GM18870 (cell line): ENCODE results near the gene ZNF33A.
"Not testable (repeated sequence)": the region's sequence is repeated elsewhere in the genome, so short reads cannot be mapped to it uniquely, and the experiment has no call there.

Experiments
- ATAC-seq: cut with Tn5 transposase; IDR thresholded peaks from one replicate; pipeline ENCODE4 v1.9.1; 2021; ENCODE audit warnings: moderate library complexity; ENCODE audit not compliant: unreplicated experiment

ZNF33A gene

DNA sequence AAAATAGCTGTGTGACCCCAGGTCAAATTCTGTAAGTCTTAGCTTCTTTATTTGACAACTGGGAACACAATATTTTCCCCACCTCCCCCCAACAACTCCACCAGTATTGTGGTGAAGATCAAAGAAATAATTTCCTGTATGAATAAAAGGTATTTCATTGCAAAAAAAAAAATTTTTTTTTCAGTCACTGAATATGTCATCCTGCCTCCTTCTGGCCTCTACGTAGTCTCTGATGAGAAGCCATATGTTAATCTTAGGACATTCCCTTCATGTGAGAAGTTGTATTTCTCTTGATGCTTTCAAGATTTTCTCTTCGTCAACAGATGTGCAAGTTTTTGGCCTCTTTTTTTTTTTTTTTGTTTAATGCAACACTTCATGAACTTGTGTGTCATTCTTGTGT lies 33.0 kb downstream of the ZNF33A start:
- ATAC-seq: no peak

DNA sequence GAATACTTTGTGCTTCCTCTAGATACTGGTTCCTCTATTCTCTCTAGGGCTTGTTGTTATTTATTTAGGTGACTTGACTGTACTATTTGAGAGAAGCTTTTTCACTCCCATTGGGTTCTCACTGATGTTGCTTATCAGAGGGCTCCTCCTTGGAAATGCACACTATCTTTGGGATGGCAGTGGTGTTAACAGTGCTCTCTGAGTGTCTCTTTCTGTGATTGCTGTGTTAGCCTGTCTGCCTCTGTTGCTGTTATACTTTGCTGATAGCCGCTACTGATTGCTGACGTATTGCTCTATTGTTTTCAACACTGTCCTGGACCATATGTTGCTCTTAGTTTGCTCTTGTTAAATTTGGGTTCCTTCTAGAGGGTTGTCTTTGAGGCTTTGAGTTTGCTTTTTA lies 34.7 kb downstream of the ZNF33A start:
- no peak for ATAC-seq

DNA sequence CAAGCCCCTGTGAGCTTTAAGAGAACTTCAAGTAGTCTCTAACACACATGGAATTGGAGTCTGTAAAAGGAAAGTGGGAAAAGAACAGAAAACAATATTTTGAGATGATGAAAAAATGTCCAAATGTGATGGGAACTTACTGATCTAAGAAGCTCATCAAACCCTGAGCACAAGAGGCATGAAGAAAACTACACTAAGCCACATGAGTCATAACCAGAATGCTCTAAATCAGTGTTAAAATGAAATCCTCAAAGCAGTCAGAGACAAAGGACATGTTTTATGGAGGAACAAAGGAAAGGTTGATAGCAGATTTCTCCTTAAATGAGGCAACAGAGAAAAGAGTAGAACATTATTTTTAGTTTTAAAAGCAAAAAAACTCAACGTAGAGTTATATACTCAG lies 37.2 kb downstream of the ZNF33A start:
- ATAC-seq: peak; percentile 93

DNA sequence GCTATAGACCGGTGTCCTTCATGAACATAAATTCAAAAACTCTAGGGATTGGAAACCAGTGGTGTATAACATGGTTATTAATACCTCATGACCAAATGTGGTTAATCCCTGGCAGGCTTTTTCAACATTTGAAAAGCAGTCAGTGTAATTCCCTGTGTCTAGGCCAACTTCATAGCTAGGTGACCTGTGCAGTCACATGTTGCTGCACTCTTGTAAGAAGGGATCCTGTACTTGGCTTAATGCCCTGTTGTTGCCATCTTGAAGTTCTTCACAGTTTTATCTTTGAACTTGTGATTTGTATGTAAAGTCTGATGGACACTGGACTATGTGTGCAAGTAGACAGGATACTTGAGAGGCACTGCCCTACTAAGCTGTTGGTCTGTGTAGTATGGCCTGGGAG lies 39.7 kb downstream of the ZNF33A start:
- no peak for ATAC-seq

DNA sequence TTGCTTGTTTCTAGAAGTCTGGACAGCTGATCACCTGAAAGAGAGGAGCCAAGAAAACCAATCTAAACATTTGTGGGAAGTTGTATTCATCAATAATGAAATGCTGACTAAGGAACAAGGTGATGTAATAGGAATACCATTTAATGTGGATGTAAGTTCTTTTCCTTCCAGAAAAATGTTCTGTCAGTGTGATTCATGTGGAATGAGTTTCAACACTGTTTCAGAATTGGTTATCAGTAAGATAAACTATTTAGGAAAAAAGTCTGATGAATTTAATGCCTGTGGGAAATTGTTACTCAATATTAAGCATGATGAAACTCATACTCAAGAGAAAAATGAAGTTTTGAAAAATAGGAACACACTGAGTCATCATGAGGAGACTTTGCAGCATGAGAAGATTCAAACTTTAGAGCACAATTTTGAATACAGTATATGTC lies 43.9 kb downstream of the ZNF33A start:
- ATAC-seq: no peak

DNA sequence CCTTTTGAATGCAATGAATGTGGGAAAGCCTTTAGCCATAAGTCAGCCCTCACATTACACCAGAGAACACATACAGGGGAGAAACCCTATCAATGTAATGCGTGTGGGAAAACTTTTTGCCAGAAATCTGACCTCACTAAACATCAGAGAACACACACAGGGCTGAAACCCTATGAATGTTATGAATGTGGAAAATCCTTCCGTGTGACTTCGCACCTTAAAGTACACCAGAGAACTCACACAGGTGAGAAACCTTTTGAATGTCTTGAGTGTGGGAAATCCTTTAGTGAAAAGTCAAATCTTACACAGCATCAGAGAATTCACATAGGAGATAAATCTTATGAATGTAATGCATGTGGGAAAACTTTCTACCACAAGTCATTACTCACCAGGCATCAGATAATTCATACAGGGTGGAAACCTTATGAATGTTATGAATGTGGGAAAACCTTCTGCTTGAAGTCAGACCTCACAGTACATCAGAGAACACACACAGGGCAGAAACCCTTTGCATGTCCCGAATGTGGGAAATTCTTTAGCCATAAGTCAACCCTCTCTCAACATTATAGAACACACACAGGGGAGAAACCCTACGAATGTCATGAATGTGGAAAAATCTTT lies 44.9 kb downstream of the ZNF33A start:
- not testable (repeated sequence) for ATAC-seq

DNA sequence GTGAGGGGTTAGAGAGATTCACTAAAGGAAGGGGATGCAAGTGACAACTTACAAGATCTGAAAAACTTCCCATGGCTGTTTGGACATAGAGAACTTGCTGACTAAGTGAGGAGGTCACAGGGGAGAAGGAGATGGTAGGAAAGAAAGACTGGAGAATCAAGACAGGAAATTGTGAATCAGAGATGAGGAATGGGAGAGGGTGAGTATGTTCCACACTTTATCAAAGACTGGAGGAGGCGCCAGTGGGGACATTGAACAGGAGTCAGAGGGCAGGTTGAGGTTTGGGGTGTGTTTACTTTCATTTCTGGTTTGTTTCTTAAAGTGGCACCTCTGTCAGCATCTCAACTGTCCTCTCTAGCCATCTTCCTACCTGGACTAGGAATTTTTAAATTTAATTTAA lies 59.2 kb downstream of the ZNF33A start:
- ATAC-seq: not testable (repeated sequence)

DNA sequence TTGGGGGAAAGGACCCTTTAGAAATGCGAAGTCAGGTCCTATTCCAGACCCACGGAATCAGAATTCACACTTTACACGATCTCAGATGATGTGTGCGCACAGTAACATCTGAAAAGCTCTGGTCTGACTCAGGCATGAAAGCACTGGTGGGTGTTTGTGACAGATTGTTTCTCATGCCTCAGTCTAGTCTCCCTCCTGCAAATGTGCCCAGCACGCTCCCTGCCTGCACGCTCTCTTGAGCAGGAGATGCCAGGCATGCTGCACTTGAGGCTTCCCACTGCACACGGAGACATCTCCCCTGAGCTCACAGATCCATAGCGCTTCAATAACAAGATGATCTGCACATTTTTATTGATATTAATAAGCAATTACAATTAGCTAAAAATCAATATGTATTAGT lies 60.0 kb downstream of the ZNF33A start:
- ATAC-seq: no peak

DNA sequence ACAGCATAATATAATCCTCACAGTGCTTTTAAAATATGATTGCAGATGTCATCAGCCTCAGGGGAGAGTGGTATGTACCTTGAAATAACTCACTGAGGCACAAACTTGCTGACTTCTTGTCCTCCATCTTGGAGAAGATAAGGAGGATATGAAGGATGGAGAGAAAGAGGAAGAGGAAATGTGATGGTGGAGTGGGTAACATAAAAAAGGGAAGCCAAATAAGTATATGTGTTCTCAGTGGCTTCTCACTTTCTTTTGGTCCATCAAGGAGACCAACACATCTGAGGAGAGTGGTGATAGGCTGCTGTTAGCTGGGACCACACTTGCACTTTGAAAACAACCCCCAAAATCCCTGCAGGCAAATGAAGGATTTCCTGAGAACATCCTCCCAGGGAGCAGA lies 62.1 kb downstream of the ZNF33A start:
- ATAC-seq: no peak

DNA sequence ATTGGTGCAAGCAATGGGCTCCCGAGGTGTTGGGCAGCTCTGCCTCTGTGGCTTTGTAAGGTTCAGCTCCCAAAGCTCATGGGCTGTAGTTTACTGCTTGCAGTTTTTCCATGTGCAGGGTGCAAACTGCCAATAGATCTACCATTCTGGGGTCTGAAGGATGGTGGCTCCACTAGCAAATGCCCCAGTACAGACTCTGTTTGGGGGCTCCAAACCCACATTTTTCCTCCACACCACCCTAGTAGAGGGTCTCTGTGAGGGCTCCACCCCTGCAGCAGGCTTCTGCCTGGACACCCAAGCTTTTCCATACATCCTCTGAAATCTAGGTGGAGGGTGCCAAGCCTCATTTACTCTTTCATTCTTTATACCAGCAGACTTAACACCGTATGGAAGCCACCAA lies 66.2 kb downstream of the ZNF33A start:
- no peak for ATAC-seq

DNA sequence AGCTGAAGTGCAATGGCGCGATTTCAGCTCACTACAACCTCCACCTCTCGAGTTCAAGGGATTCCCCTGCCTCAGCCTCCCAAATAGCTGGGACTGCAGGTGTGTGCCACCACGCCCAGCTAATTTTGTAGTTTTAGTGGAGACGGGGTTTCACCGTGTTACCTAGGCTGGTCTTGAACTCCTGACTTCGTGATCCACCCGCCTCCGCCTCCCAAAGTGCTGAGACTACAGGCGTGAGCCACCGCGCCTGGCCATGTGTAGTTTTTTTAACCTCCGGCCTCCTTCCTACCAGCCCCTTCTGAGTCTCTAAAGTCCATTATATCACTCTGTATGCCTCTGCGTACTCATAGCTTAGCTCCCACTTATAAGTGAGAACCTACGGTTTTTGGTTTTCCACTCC lies 82.8 kb downstream of the ZNF33A start:
- not testable (repeated sequence) for ATAC-seq

DNA sequence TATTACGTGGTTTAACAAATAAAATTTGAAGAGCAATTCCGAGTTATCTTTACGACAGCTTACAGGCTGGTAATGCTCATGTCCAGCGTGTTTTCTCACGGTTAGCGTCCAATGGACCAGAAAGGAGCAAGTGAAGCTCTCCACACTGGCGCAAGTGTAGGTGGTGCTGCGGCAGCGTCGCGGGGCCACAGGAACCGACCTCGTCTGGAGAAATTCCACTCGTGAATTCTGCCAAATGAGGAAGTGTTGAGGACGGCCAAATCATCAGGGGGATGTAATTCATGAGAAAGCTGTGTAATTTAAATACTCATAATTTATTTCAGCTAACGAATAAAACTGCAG lies 83.3 kb downstream of the ZNF33A start:
- peak; percentile 32 for ATAC-seq

DNA sequence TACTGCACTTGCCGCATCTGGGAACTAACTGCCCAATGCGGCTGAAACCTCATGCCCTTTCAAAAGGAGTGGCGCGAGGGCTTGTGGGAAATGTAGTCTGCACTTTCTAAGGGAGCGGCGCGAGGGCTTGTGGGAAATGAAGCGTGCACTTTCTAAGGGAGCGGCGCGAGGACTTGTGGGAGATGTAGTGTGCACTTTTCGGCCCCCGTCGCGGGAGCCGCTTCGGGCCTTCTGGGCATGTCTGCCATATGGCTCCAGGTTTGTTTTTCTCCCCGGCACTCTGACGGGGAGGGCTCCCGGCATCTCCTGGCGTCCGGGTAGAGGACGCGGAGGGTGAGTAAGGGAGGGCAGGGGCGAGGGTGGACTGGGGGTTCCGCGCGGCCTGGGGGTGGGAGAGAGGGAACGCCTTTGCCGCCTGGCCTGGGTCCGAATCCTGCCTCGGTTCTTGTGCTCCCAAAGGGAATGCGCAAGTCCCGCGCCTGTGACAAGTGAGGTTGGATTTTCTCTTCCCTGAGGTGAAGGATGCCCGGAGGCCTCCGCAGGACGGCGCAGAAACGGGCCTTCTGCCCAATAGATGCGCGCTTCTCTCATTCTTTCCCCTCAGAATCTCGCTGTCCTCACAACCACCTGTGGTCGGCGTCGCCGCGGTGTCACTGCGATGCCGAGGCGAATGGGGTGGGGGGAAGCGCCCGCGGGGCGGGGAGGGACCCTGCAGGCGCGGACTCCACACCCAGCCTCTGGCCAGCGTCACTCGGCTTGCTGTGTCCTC lies 83.9 kb downstream of the ZNF33A start, which contains the start of gene ZNF37A:
Gene ZNF37A, plus strand, starts transcription at position 180 of the 769 bp plus-strand sequence. CDS start 2,281 bp downstream, outside the sequence.
- ATAC-seq: peak; percentile 97

DNA sequence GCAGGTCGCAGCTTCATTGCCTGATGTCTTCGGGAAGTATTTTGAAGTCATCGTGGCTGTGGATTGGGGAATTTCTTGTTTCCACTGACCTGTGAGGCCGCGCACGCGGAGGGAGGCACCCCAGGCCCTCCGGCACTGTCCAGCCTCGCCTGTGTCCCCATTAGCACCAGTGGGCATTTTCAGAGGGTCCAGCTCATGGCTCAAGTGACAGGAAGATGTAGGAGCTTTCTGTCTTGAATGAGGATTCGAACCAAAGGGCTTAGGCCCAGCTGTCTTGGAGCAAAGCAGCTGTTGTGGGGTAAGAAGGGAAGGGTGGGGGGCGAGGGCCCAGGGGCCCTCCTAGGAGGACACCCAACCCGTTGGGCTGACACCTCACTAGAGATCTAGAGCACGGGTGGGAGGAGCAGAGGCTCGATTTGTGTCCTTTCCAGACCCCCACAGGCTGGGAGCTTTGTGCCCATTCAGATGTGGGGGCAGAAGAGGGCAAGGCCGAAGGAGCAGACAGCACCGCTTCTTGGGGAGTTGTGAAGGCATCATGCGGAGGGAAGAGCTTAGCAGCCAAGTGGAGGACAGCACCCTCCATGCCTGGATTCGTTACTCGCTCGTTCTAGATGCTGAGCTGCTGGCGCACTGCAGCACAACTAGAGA lies 84.6 kb downstream of the ZNF33A start:
- no peak for ATAC-seq

DNA sequence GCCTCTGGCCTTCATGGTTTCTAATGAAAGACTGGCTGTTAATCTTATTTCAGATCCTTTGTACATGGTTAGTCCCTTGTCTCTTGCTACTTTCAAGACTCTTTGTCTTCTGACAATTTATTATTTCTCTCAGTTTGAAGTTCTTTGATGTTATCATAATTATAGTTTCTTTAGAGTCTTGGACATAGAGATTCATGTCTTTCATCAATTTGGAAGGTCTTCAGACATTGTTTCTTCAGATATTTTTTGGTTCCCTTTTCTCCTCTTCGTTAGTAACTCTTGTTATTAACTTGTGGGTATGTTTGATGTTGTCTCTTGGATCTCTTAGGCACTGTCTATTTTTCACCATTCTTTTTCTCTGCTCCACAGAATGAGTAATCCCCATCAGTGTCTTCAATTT lies 92.4 kb downstream of the ZNF33A start:
- ATAC-seq: no peak

DNA sequence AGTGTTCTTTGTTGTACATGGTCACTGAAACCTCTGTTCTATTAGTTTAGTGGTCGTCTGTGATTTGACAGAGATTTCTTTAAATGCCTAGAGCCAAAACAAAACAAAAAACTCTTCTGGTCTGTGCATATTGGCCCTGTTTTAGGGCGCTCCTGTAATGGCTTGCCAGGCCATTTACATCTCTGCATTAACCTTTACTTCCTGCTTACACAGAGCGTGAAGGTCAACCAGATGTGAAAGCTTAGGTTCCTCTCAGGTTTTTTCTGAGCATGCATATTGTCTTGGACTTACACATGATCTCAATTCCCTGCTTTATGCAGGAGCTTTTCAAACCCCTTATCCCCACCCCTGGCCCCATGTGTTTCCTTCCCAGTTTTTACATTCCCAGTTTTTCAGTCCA lies 93.3 kb downstream of the ZNF33A start:
- no peak for ATAC-seq

DNA sequence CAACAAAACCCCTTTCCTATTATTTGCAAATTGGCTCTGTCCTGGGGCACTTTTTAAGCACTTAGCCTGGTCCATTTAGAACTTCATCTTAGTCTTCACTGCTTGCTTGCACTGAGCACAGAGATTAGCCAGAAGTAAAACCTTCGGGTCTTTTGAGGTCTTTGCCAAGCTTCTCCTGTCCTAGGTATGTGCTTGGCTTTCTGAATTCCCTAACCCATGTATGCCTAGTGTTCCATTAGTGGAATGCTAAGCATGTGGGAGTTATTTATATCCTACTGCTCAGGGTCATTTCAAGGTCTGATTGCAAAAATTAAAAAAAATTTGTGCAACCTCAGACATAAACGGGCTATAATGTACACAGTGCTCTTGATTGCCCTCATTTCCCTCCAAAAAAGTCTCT lies 101.7 kb downstream of the ZNF33A start:
- no peak for ATAC-seq
